GM12865 (cell line): ENCODE data around the gene SMURF2.
"Not testable (repeated sequence)": the region's sequence is repeated elsewhere in the genome, so short reads cannot be mapped to it uniquely, and the experiment has no call there.

ENCODE experiments used
- DNase-seq: peaks from one replicate; pipeline ENCODE4 v3.0.0; 2010; ENCODE audit warnings: low read depth
- H3K4me3 ChIP-seq: 2 replicates; pipeline ENCODE4 v1.5.1; 2011; ENCODE audit warnings: mild to moderate bottlenecking, low read depth, low read length, control low read depth
- CTCF ChIP-seq: IDR thresholded peaks from 2 replicates; pipeline ENCODE4 v1.5.1; 2011; ENCODE audit warnings: low read length, control low read depth, low read depth, inconsistent platforms; ENCODE audit not compliant: insufficient read depth; ENCODE audit errors: missing control alignments

Gene SMURF2

DNA sequence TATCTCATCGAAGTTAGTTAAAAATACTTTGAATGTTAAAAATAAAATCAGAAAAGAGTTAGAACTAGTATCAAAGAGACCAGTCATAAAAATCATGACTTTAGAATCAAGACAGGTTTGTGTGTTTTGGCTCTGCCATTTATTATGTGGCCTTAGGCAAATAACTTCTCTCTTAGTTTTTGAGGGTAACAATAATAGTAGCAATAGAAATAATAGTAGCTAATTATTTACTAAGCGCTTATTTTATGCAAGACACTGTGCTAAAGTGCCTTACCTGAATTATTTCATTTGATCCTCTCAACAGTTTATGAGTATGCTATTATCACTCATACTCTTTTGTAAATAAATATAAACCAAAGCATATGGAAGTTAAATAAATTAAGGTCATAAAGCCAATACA lies 77.0 kb downstream of the SMURF2 start:
- TF ChIP-seq CTCF, result no peak
- no peak overlapping the region for H3K4me3 ChIP-seq
- DNase-seq, result no peak

GRCh38 chr17:64583038-64583437 lies 79.1 kb downstream of the SMURF2 start:
- TF ChIP-seq CTCF, result no peak
- DNase-seq, result no peak
- no peak overlapping the region for H3K4me3 ChIP-seq

DNA sequence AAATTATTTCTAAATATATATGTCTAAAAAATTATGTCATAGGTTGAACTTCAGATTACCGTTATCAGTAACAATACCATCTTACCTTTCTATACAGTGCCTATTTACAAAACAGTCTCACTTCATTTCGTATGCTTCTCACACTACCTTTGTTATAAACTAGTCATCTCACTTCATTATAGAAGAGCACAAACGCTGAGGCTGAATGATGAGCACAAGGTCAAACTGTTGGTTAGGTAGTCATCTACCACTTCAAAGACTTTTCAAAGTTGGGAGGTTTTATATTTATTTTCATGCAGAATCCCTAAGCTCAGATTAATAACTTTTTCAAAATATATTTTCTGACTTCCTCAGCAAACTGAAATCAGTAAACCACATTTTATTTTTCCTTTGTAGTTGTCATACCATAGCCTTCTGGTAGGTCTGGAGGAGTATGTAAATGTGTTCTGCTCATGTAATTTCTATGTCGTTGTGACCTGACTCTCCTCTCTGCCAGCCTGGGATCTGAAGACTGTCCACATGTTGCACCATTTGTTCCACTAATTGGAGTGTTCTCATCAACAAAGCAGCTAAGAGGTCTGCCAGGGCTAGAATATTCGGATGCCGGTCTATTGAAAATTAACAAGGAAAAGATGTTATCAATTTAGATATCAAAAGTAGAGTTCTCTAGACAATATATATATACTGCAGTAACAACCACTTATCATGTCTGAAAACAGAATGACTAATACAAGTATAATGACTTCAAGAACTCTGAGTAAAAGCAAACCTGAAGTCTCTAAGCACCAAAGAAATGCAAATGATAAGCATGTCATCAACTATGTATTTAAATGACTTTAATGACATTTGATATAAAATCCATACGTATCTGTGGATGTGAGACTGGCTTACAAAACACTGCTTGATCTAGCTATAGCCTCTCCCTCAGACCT lies 81.5 kb downstream of the SMURF2 start:
- DNase-seq, result no peak
- H3K4me3 ChIP-seq, result no peak overlapping the region
- no peak for TF ChIP-seq CTCF

DNA sequence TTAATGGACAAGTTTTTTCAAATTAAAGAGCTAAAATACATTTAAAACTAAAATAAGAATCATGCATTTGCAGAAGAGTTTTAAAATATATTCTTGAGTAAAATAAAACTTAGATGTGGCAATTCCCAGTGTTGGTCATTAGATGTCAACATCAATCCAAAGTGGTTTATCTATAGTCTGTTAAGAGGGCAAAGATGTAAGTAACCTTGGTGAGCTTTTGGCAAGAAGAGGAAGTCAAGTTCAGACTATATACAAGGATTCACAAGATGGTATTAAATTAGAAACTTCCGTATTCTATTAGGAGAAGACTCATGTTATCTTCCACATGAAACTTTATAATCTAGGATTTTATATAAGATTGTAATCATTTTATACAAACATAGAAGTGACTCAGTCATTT lies 82.2 kb downstream of the SMURF2 start:
- no peak overlapping the region for H3K4me3 ChIP-seq
- DNase-seq, result no peak
- TF ChIP-seq CTCF, result no peak

- H3K4me3 ChIP-seq, DNase-seq: not testable (repeated sequence)
Observed at GRCh38 chr17:64577025-64577424, 85.1 kb downstream of the SMURF2 start.

DNA sequence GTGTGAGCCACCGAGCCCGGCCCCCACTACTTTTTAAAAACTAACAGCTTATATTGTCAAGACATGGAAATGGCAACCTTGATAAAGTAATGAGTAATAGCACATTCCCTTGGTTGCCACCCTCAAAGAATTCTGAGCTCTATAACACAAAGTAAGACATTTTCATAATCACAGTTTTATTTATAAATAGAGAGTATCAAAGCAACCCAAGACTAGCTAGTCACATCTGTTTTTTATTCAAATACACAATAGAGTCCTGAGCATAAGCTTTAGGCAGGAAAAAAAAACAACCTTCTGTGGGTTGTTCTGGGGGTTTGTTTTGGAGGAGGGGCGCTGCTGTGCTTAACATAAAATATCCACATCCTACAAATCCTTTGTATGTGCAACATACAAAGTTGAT lies 86.7 kb downstream of the SMURF2 start:
- H3K4me3 ChIP-seq, result no peak overlapping the region
- no peak for TF ChIP-seq CTCF
- no peak for DNase-seq

GRCh38 chr17:64574646-64575045 lies 87.5 kb downstream of the SMURF2 start:
- no peak for TF ChIP-seq CTCF
- no peak for DNase-seq
- H3K4me3 ChIP-seq, result no peak overlapping the region
